Fibroblast of villous mesenchyme (primary cell): ENCODE measurements around the gene INHBC. TPM values are rescaled to one million over a fixed set of nuclear protein-coding genes. Genes with fewer than 3 reads are reported as not detected.

Source experiments
- DNase-seq: peaks from one replicate; pipeline ENCODE4 v3.0.0-alpha.2; 2010; ENCODE audit warnings: low read depth
- H3K4me3 ChIP-seq: 2 replicates; pipeline ENCODE4 v1.5.1; 2011; ENCODE audit warnings: low read depth, mild to moderate bottlenecking, low read length
- total RNA-seq: library from RNA; depleted of rRNA; stranded (reverse); fragments of >200 nt; gene quantifications from 2 replicates; pipeline ENCODE4 v1.2.3, GENCODE V29; 2012
- TF ChIP-seq, protein P1 (sequence below): IDR thresholded peaks from 2 replicates; pipeline ENCODE4 v1.5.1; 2012; ENCODE audit warnings: low read depth, mild to moderate bottlenecking, low read length; ENCODE audit not compliant: insufficient read depth

INHBC gene
- total RNA-seq, 1 donor = not detected

GRCh38 chr12:57462251-57462911 is 27.8 kb downstream of the INHBC start:
- peak overlapping the region; percentile 78 for H3K4me3 ChIP-seq
- TF ChIP-seq, protein P1, sequence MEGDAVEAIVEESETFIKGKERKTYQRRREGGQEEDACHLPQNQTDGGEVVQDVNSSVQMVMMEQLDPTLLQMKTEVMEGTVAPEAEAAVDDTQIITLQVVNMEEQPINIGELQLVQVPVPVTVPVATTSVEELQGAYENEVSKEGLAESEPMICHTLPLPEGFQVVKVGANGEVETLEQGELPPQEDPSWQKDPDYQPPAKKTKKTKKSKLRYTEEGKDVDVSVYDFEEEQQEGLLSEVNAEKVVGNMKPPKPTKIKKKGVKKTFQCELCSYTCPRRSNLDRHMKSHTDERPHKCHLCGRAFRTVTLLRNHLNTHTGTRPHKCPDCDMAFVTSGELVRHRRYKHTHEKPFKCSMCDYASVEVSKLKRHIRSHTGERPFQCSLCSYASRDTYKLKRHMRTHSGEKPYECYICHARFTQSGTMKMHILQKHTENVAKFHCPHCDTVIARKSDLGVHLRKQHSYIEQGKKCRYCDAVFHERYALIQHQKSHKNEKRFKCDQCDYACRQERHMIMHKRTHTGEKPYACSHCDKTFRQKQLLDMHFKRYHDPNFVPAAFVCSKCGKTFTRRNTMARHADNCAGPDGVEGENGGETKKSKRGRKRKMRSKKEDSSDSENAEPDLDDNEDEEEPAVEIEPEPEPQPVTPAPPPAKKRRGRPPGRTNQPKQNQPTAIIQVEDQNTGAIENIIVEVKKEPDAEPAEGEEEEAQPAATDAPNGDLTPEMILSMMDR = peak; percentile 98
- peak; percentile 94 for DNase-seq

DNA sequence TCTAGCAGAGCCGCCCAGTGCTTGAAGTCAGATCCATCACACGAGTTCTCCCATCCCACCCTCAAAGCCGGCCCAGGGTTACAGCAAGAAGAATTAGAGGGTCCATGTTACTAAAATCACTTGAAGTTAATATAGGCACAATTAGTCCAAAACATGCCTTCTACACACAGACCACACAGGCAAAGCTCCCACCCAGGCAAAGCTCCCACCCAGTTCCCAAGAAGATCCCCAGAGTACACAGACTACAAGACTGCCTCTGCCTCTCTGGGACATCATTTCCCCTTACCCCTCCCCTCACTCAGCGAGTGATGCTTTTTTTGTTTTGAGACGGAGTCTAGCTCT is 28.3 kb downstream of the INHBC start:
- TF ChIP-seq, protein P1 = no peak
- DNase-seq = no peak
- H3K4me3 ChIP-seq = no peak overlapping the region

DNA sequence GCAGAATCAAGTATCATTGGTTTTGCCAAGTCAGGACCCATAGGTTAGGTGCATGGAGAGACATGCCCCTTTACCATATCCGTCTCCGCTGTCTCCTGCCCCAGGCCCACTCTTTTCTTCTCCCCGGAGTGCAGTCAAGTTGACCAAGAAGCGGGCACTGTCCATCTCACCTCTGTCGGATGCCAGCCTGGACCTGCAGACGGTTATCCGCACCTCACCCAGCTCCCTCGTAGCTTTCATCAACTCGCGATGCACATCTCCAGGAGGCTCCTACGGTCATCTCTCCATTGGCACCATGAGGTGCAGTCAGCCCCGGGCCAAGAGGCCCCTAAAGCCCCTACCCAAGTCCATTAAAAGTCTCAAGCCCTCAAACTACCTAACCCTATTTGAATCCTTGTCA is 30.0 kb downstream of the INHBC start:
- H3K4me3 ChIP-seq = no peak overlapping the region
- TF ChIP-seq, protein P1 = no peak
- no peak for DNase-seq

GRCh38 chr12:57465030-57465746 is 30.6 kb downstream of the INHBC start:
- TF ChIP-seq, protein P1 = no peak

DNA sequence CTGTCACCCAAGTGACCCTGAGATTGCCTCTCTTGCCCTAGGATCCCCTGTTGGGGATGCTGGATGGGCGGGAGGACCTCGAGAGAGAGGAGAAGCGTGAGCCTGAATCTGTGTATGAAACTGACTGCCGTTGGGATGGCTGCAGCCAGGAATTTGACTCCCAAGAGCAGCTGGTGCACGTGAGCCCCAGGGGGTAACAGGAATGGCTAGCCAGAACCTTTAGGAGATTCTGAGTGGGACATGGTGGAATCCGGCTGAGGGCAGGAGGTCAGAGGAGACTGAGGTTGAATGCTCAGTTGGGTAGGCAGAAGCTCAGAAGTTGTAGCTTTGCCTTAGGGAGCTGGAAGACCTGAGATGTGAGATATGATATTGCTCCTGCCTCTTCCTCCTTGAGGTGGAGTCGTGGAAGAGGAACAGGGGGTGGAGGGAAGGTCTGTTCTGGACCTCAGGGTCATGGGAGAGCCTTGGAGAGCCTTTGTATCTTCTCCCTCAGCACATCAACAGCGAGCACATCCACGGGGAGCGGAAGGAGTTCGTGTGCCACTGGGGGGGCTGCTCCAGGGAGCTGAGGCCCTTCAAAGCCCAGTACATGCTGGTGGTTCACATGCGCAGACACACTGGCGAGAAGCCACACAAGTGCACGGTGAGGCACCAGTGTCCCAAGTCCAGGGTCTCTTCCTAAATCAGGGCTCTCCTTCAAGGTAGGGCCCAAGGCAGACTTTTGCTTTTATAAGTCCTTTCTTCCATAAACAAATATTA is 31.3 kb downstream of the INHBC start:
- H3K4me3 ChIP-seq = no peak overlapping the region
- TF ChIP-seq, protein P1 = no peak
- DNase-seq = no peak

More at GRCh38 chr12:57465030-57465746, 30.6 kb downstream of the INHBC start:
- no peak for DNase-seq
- no peak overlapping the region for H3K4me3 ChIP-seq

DNA sequence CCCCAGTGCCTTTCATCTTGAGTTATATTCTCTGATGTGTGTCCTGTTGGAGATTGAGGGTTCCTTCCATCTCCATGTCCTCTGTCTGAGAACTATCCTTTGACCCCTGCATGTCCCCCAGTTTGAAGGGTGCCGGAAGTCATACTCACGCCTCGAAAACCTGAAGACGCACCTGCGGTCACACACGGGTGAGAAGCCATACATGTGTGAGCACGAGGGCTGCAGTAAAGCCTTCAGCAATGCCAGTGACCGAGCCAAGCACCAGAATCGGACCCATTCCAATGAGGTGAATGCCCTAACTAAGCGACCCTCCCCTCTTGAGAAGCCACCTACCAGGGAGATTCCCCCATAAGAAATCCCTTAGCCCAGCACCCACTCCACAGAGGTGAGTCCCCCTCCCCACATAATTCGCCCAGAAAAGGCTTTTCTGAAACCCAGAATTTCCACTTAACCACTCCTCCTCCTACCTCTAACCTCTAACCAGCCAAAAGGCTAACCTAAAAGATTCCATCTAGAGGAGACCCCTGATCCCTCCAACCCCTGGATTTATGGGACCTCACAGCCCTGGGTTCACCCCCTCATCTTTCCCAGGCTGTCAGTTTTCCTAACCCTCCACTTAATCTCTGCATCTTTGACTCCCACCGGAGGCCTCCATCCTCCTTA is 32.8 kb downstream of the INHBC start:
- no peak for DNase-seq
- TF ChIP-seq, protein P1 = no peak
- no peak overlapping the region for H3K4me3 ChIP-seq
